SU-DHL-6 (cell line): ENCODE results near the gene OLFML2B.

Source experiments
- H2AFZ ChIP-seq: fragments of 200-600 bp; sonication (generic); 2 replicates; pipeline ENCODE4 v1.6.1; 2014; ENCODE audit warnings: low read depth, mild to moderate bottlenecking, moderate library complexity, mixed read lengths, antibody characterized with exemption, low read length; ENCODE audit not compliant: severe bottlenecking
- H3F3A ChIP-seq: fragments of 200-600 bp; shearing (Covaris generic); 2 replicates; pipeline ENCODE4 v1.6.0; 2016; ENCODE audit warnings: antibody characterized with exemption, mild to moderate bottlenecking; ENCODE audit not compliant: insufficient read depth
- H3K27ac ChIP-seq: fragments of 200-600 bp; sonication (generic); 2 replicates; pipeline ENCODE4 v1.5.1; 2016; ENCODE audit warnings: low read depth, mild to moderate bottlenecking, low read length, moderate library complexity, mixed read lengths
- H3K27me3 ChIP-seq: fragments of 200-600 bp; sonication (generic), shearing (Covaris generic); 2 replicates; pipeline ENCODE4 v1.6.0; 2014; ENCODE audit warnings: mild to moderate bottlenecking, low read length
- H3K36me3 ChIP-seq: fragments of 200-600 bp; sonication (generic); 2 replicates; pipeline ENCODE4 v1.6.1; 2014; ENCODE audit warnings: mild to moderate bottlenecking, low read length, mixed read lengths
- H3K4me2 ChIP-seq: fragments of 300-600, 200-600 bp; shearing (Covaris generic), sonication (generic); 2 replicates; pipeline ENCODE4 v1.6.0; 2014; ENCODE audit warnings: low read length, low read depth, mild to moderate bottlenecking; ENCODE audit not compliant: poor library complexity, severe bottlenecking
- H3K4me3 ChIP-seq: fragments of 200-600 bp; sonication (generic); 2 replicates; pipeline ENCODE4 v1.5.1; 2014; ENCODE audit warnings: antibody characterized with exemption, low read length, mild to moderate bottlenecking, mixed read lengths; ENCODE audit not compliant: insufficient read depth, poor library complexity, severe bottlenecking
- H3K79me2 ChIP-seq: fragments of 200-600 bp; sonication (generic); 2 replicates; pipeline ENCODE4 v1.6.1; 2014; ENCODE audit warnings: mild to moderate bottlenecking, low read length, moderate library complexity; ENCODE audit not compliant: insufficient read depth
- H3K9ac ChIP-seq: fragments of 200-600 bp; sonication (generic); 2 replicates; pipeline ENCODE4 v1.7.0; 2014; ENCODE audit warnings: mild to moderate bottlenecking, low read length
- H3K9me2 ChIP-seq: fragments of 200-600 bp; sonication (generic); replicated peaks from 2 replicates; pipeline ENCODE4 v1.6.1; 2014; ENCODE audit warnings: low read length; ENCODE audit not compliant: insufficient read depth
- H3K9me3 ChIP-seq: fragments of 200-600 bp; sonication (generic); 2 replicates; pipeline ENCODE4 v1.6.1; 2014; ENCODE audit warnings: low read length, mixed read lengths; ENCODE audit not compliant: insufficient read depth
- H4K20me1 ChIP-seq: fragments of 200-600 bp; sonication (generic); 2 replicates; pipeline ENCODE4 v1.6.1; 2014; ENCODE audit warnings: low read depth, mild to moderate bottlenecking, antibody characterized with exemption, low read length, moderate library complexity, mixed read lengths
- CTCF ChIP-seq: fragments of 200-600 bp; sonication (generic); IDR thresholded peaks from one replicate; pipeline ENCODE4 v1.5.1; 2017; ENCODE audit warnings: antibody characterized with exemption, mild to moderate bottlenecking, low read length, moderate library complexity; ENCODE audit not compliant: insufficient read depth, poor library complexity, severe bottlenecking
- EZH2phosphoT487 ChIP-seq: fragments of 200-600 bp; sonication (generic), shearing (Covaris generic); conservative IDR thresholded peaks from 2 replicates; pipeline ENCODE4 v1.6.1; 2018; ENCODE audit warnings: mild to moderate bottlenecking, antibody characterized with exemption, low read length, moderate library complexity, mixed read lengths

The OLFML2B gene

GRCh38 chr1:162010175-162010506, 13.5 kb downstream of the OLFML2B start:
- TF ChIP-seq CTCF (no peak), EZH2phosphoT487 (no peak)
- Histone ChIP-seq H3K9me2 (no peaks in the 10 kb centered on the region), H3F3A (no peaks in the 10 kb centered on the region), H3K4me3 (no peak overlapping the region), H2AFZ (no peak overlapping the region), H3K27me3 (no peaks in the 10 kb centered on the region), H3K27ac (no peak overlapping the region), H4K20me1 (no peaks in the 10 kb centered on the region), H3K9ac (no peak overlapping the region), H3K4me2 (no peak overlapping the region), H3K9me3 (peaks cover 7% of the 10 kb centered on the region; the same call in 1 of the 2 replicates), H3K79me2 (no peaks in the 10 kb centered on the region), H3K36me3 (no peaks in the 10 kb centered on the region)

- no peaks in the 10 kb centered on the region for H3K9me2 ChIP-seq
Measured at GRCh38 chr1:162009501-162010174, 14.0 kb downstream of the OLFML2B start.

GRCh38 chr1:162008799-162009198, 14.9 kb downstream of the OLFML2B start:
- H3K4me3 ChIP-seq = no peak overlapping the region
- H4K20me1 ChIP-seq = no peaks in the 10 kb centered on the region
- no peaks in the 10 kb centered on the region for H3K27me3 ChIP-seq
- no peaks in the 10 kb centered on the region for H3K9me2 ChIP-seq
- peaks cover 7% of the 10 kb centered on the region; the same call in 1 of the 2 replicates for H3K9me3 ChIP-seq
- no peak overlapping the region for H2AFZ ChIP-seq
- no peaks in the 10 kb centered on the region for H3F3A ChIP-seq
- no peak overlapping the region for H3K9ac ChIP-seq
- H3K79me2 ChIP-seq = no peaks in the 10 kb centered on the region
- TF ChIP-seq CTCF = no peak
- TF ChIP-seq EZH2phosphoT487 = no peak
- H3K4me2 ChIP-seq = no peak overlapping the region
- H3K36me3 ChIP-seq = no peaks in the 10 kb centered on the region
- no peak overlapping the region for H3K27ac ChIP-seq

More at GRCh38 chr1:162009501-162010174, 14.0 kb downstream of the OLFML2B start:
- H3K36me3 ChIP-seq = no peaks in the 10 kb centered on the region
- no peak for TF ChIP-seq CTCF
- H3K4me2 ChIP-seq = no peak overlapping the region
- H3F3A ChIP-seq = no peaks in the 10 kb centered on the region
- no peaks in the 10 kb centered on the region for H3K79me2 ChIP-seq
- no peaks in the 10 kb centered on the region for H3K27me3 ChIP-seq
- H3K9ac ChIP-seq = no peak overlapping the region
- no peaks in the 10 kb centered on the region for H4K20me1 ChIP-seq
- H3K4me3 ChIP-seq = no peak overlapping the region
- H3K27ac ChIP-seq = no peak overlapping the region
- H2AFZ ChIP-seq = no peak overlapping the region
- peaks cover 7% of the 10 kb centered on the region; the same call in 1 of the 2 replicates for H3K9me3 ChIP-seq
